ENCODE data around the gene ST6GALNAC3. TPM values are rescaled to one million over a fixed set of nuclear protein-coding genes. Genes with fewer than 3 reads are reported as not detected.

ST6GALNAC3 gene
- total RNA-seq, 1 experiment from 2014 or later: 2.2 TPM

DNA sequence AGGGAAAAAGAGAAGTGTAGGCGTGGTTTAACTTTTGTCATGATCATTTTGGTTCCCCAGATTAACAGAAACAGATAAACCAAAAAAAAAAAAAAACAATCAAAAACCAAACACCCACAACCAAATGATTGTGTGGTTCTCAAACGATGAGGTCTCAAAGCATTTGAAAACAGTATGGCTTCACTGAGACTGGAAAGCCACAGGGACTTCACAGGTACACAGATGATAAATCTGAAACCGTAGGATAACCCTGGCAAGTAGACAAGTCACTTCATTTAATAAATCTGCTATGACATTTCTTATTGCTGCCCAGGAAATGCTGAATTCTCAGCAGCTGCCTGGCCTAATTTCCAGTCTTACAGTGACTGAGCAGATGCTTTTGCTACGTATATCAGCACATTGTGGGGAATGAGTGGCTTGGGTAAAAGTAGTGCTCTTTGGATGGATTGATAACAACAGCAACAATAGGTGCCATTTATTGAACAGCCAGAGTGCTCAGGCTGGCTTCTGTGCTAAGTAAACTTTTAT, 6.1 kb downstream of the ST6GALNAC3 start:
- no peaks in the 10 kb centered on the region for H4K20me1 ChIP-seq (ENCODE audit: insufficient read depth)
- TF ChIP-seq JUND (IDR thresholded peaks at IDR 0.05) (no peak), ZNF274 (IDR thresholded peaks at IDR 0.05; ENCODE audit: low read depth, low read length) (no peak), POLR2A (IDR thresholded peaks at IDR 0.05; ENCODE audit: borderline replicate concordance, extremely low read depth, insufficient read depth, insufficient read length) (no peak), EGR1 (IDR thresholded peaks at IDR 0.05; ENCODE audit: low read depth) (no peak), SIN3A (IDR thresholded peaks at IDR 0.05; ENCODE audit: low read depth) (no peak), RAD21 (IDR thresholded peaks at IDR 0.05; ENCODE audit: low read depth) (no peak), ZFX (IDR thresholded peaks at IDR 0.05) (no peak), CTCF (IDR thresholded peaks at IDR 0.05 in 2 of 3, conservative IDR thresholded peaks at IDR 0.05 in 1 of 3; ENCODE audit: borderline replicate concordance in 1 of 3, insufficient read depth in 1 of 3, low read depth in 2 of 3, low read length in 2 of 3) (no peak), SRF (IDR thresholded peaks at IDR 0.05; ENCODE audit: low read depth) (no peak), ELF1 (IDR thresholded peaks at IDR 0.05; ENCODE audit: borderline replicate concordance, low read depth) (no peak), POLR2AphosphoS5 (IDR thresholded peaks at IDR 0.05; ENCODE audit: low read depth, low read length) (no peak), ZBTB33 (IDR thresholded peaks at IDR 0.05; ENCODE audit: extremely low read depth, insufficient replicate concordance, low read length) (no peak), TCF7L2 (IDR thresholded peaks at IDR 0.05; ENCODE audit: borderline replicate concordance, extremely low read depth, insufficient read depth, insufficient read length) (no peak)
- TF ChIP-seq, protein P1, sequence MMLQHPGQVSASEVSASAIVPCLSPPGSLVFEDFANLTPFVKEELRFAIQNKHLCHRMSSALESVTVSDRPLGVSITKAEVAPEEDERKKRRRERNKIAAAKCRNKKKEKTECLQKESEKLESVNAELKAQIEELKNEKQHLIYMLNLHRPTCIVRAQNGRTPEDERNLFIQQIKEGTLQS (IDR thresholded peaks at IDR 0.05): no peak
- TF ChIP-seq, protein P2, sequence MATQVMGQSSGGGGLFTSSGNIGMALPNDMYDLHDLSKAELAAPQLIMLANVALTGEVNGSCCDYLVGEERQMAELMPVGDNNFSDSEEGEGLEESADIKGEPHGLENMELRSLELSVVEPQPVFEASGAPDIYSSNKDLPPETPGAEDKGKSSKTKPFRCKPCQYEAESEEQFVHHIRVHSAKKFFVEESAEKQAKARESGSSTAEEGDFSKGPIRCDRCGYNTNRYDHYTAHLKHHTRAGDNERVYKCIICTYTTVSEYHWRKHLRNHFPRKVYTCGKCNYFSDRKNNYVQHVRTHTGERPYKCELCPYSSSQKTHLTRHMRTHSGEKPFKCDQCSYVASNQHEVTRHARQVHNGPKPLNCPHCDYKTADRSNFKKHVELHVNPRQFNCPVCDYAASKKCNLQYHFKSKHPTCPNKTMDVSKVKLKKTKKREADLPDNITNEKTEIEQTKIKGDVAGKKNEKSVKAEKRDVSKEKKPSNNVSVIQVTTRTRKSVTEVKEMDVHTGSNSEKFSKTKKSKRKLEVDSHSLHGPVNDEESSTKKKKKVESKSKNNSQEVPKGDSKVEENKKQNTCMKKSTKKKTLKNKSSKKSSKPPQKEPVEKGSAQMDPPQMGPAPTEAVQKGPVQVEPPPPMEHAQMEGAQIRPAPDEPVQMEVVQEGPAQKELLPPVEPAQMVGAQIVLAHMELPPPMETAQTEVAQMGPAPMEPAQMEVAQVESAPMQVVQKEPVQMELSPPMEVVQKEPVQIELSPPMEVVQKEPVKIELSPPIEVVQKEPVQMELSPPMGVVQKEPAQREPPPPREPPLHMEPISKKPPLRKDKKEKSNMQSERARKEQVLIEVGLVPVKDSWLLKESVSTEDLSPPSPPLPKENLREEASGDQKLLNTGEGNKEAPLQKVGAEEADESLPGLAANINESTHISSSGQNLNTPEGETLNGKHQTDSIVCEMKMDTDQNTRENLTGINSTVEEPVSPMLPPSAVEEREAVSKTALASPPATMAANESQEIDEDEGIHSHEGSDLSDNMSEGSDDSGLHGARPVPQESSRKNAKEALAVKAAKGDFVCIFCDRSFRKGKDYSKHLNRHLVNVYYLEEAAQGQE (IDR thresholded peaks at IDR 0.05; ENCODE audit: low read depth): no peak
- TF ChIP-seq, protein P3, sequence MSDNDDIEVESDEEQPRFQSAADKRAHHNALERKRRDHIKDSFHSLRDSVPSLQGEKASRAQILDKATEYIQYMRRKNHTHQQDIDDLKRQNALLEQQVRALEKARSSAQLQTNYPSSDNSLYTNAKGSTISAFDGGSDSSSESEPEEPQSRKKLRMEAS (IDR thresholded peaks at IDR 0.05): no peak
- CTCF ChIA-PET: no interaction called here
- H3K4me3 ChIP-seq (replicated peaks in 1 of 2; ENCODE audit: low read depth in 1 of 2, low read length in 2 of 2): no peak overlapping the region
- H3K36me3 ChIP-seq (ENCODE audit: control insufficient read depth in 1 of 2, insufficient read depth in 2 of 2, low read length in 2 of 2): no peaks in the 10 kb centered on the region
- no peak overlapping the region for H3K27ac ChIP-seq (ENCODE audit: low read depth, low read length)
- intact Hi-C loops (cut with micrococcal nuclease): no loop called here
- DNase-seq (ENCODE audit: low read depth, low spot score): no peak
- H3K9me3 ChIP-seq (ENCODE audit: control insufficient read depth in 1 of 2, insufficient read depth in 1 of 2, low read depth in 1 of 2, low read length in 2 of 2): no peaks in the 10 kb centered on the region
- H3K9me2 ChIP-seq (ENCODE audit: insufficient read depth): no peaks in the 10 kb centered on the region
- H3K4me2 ChIP-seq (ENCODE audit: low read length): no peak overlapping the region
- H3K9ac ChIP-seq (ENCODE audit: low read length): no peak overlapping the region
- BruUV-seq (replicated peaks): no TSS peak
- no peak overlapping the region for H2AFZ ChIP-seq (ENCODE audit: low read depth, low read length, poor library complexity, severe bottlenecking)
- H3K79me2 ChIP-seq (ENCODE audit: insufficient read depth, low read length): no peaks in the 10 kb centered on the region
- RAD21 ChIA-PET (ENCODE audit: low non-redundant PET in 1 of 2, low total read pairs in 2 of 2, uncharacterized antibody in 2 of 2, unreplicated experiment in 2 of 2): no interaction called here
- peaks cover 0 to under 1% of the 10 kb centered on the region in 2 experiments; a peak in 1 of 4 replicates for H3K4me1 ChIP-seq (ENCODE audit: control insufficient read depth in 1 of 2, insufficient read depth in 2 of 2, low read length in 2 of 2)
- ATAC-seq: no peak
- no peaks in the 10 kb centered on the region for H3K27me3 ChIP-seq (ENCODE audit: insufficient read depth, low read length)
- POLR2A ChIA-PET: no interaction called here

Data from HCT116 (cell line).